ENCODE data around the gene CARD6. TPM values are rescaled to one million over a fixed set of nuclear protein-coding genes. Genes with fewer than 3 reads are reported as not detected.

Gene CARD6
- total RNA-seq, 1 donor from 2014 or later, result 1.0 TPM

- H3K4me2 ChIP-seq (ENCODE audit: low read length), result no peak overlapping the region
- Mint-ChIP-seq H3K9me3 (ENCODE audit: unreplicated experiment) (no peaks in the 10 kb centered on the region), H3K4me1 (ENCODE audit: low read depth, unreplicated experiment) (peaks cover 11% of the 10 kb centered on the region), H3K4me3 (ENCODE audit: unreplicated experiment) (no peak overlapping the region), H3K27me3 (ENCODE audit: low read depth, unreplicated experiment) (no peaks in the 10 kb centered on the region), H3K27ac (ENCODE audit: unreplicated experiment) (no peak overlapping the region), H3K36me3 (ENCODE audit: low read depth, unreplicated experiment) (no peaks in the 10 kb centered on the region)
- DNase-seq (ENCODE audit: low read depth) (peak; percentile 27), FAIRE-seq (no peak)
- TF ChIP-seq, protein P1, sequence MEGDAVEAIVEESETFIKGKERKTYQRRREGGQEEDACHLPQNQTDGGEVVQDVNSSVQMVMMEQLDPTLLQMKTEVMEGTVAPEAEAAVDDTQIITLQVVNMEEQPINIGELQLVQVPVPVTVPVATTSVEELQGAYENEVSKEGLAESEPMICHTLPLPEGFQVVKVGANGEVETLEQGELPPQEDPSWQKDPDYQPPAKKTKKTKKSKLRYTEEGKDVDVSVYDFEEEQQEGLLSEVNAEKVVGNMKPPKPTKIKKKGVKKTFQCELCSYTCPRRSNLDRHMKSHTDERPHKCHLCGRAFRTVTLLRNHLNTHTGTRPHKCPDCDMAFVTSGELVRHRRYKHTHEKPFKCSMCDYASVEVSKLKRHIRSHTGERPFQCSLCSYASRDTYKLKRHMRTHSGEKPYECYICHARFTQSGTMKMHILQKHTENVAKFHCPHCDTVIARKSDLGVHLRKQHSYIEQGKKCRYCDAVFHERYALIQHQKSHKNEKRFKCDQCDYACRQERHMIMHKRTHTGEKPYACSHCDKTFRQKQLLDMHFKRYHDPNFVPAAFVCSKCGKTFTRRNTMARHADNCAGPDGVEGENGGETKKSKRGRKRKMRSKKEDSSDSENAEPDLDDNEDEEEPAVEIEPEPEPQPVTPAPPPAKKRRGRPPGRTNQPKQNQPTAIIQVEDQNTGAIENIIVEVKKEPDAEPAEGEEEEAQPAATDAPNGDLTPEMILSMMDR (IDR thresholded peaks at IDR 0.05; ENCODE audit: insufficient read depth, low read depth, low read length), result no peak
- TF ChIP-seq EZH2 (IDR thresholded peaks at IDR 0.05; ENCODE audit: insufficient read depth, low read length), result no peak
- H3K36me3 ChIP-seq (ENCODE audit: insufficient read depth, low read length), result no peaks in the 10 kb centered on the region
- H3K27ac ChIP-seq (ENCODE audit: low read depth, low read length), result no peak overlapping the region
- H4K20me1 ChIP-seq (ENCODE audit: insufficient read depth, low read length), result no peaks in the 10 kb centered on the region
- no peak overlapping the region for H2AFZ ChIP-seq (ENCODE audit: low read depth, low read length)
- no peak overlapping the region for H3K4me3 ChIP-seq (ENCODE audit: insufficient read depth, low read depth, low read length)
- no peaks in the 10 kb centered on the region for H3K9me3 ChIP-seq (ENCODE audit: insufficient read depth, low read depth, low read length)
- H3K27me3 ChIP-seq (ENCODE audit: insufficient read depth, low read length), result no peaks in the 10 kb centered on the region
- H3K9ac ChIP-seq (ENCODE audit: low read length), result no peak overlapping the region
- H3K79me2 ChIP-seq (ENCODE audit: insufficient read depth, low read length), result no peaks in the 10 kb centered on the region
- H3K4me1 ChIP-seq (ENCODE audit: insufficient read depth, low read length), result no peaks in the 10 kb centered on the region
Measured at GRCh38 chr5:40906351-40906751, 65.2 kb downstream of the CARD6 start.

- no peak for DNase-seq (ENCODE audit: low read depth)
- no peak within 1 kb of the TSS for H3K4me3 Mint-ChIP-seq (ENCODE audit: unreplicated experiment)
- no peak within 1 kb of the TSS for H3K27ac Mint-ChIP-seq (ENCODE audit: unreplicated experiment)
Measured at GRCh38 chr5:40909264-40909663, 68.1 kb downstream of the CARD6 start, which contains the start of gene C7. C7 (plus strand) TSS chr5:40909497; CDS start chr5:40909611, 114 bp downstream.

DNA sequence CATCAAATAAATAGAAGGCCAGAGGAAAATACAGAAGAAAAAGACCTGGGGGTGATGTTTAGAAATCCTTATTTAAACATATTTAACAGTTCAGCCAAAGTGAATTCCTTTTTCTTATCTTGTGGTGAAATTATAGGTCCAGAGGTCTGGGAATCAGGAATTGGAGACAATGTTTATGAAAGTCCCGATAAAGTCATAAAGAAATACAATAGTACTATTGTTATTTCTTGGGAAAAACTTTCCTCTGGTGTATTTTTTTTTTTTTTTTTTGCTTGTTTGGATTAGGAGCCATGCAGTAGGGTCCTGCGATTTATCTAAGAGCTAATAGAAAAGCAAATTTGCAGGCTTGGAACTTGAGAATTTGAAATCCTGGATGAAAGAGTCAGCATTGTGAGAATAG, 68.6 kb downstream of the CARD6 start:
- Mint-ChIP-seq H3K4me1 (ENCODE audit: low read depth, unreplicated experiment) (peaks cover 11% of the 10 kb centered on the region), H3K9me3 (ENCODE audit: unreplicated experiment) (no peaks in the 10 kb centered on the region), H3K36me3 (ENCODE audit: low read depth, unreplicated experiment) (no peaks in the 10 kb centered on the region), H3K4me3 (ENCODE audit: unreplicated experiment) (no peak overlapping the region), H3K27me3 (ENCODE audit: low read depth, unreplicated experiment) (no peaks in the 10 kb centered on the region), H3K27ac (ENCODE audit: unreplicated experiment) (no peak overlapping the region)
- Histone ChIP-seq H3K27me3 (ENCODE audit: insufficient read depth, low read length) (no peaks in the 10 kb centered on the region), H3K4me1 (ENCODE audit: insufficient read depth, low read length) (no peaks in the 10 kb centered on the region), H3K79me2 (ENCODE audit: insufficient read depth, low read length) (no peaks in the 10 kb centered on the region), H3K4me2 (ENCODE audit: low read length) (no peak overlapping the region), H2AFZ (ENCODE audit: low read depth, low read length) (no peak overlapping the region), H3K4me3 (ENCODE audit: insufficient read depth, low read depth, low read length) (no peak overlapping the region), H3K36me3 (ENCODE audit: insufficient read depth, low read length) (no peaks in the 10 kb centered on the region), H4K20me1 (ENCODE audit: insufficient read depth, low read length) (no peaks in the 10 kb centered on the region), H3K27ac (ENCODE audit: low read depth, low read length) (no peak overlapping the region), H3K9ac (ENCODE audit: low read length) (no peak overlapping the region), H3K9me3 (ENCODE audit: insufficient read depth, low read depth, low read length) (no peaks in the 10 kb centered on the region)
- TF ChIP-seq, protein P1 (IDR thresholded peaks at IDR 0.05; ENCODE audit: insufficient read depth, low read depth, low read length), result no peak
- TF ChIP-seq EZH2 (IDR thresholded peaks at IDR 0.05; ENCODE audit: insufficient read depth, low read length), result no peak
- FAIRE-seq (no peak), DNase-seq (ENCODE audit: low read depth) (no peak)

More at GRCh38 chr5:40909264-40909663, 68.1 kb downstream of the CARD6 start, which contains the start of gene C7:
- no peaks in the 10 kb centered on the region for H3K36me3 ChIP-seq (ENCODE audit: insufficient read depth, low read length)
- FAIRE-seq, result no peak
- no peaks in the 10 kb centered on the region for H3K4me1 ChIP-seq (ENCODE audit: insufficient read depth, low read length)
- Mint-ChIP-seq H3K36me3 (ENCODE audit: low read depth, unreplicated experiment) (no peaks in the 10 kb centered on the region), H3K27me3 (ENCODE audit: low read depth, unreplicated experiment) (no peaks in the 10 kb centered on the region), H3K4me1 (ENCODE audit: low read depth, unreplicated experiment) (peaks cover 11% of the 10 kb centered on the region), H3K9me3 (ENCODE audit: unreplicated experiment) (no peaks in the 10 kb centered on the region)
- H3K9me3 ChIP-seq (ENCODE audit: insufficient read depth, low read depth, low read length), result no peaks in the 10 kb centered on the region
- H3K27me3 ChIP-seq (ENCODE audit: insufficient read depth, low read length), result no peaks in the 10 kb centered on the region
- H3K79me2 ChIP-seq (ENCODE audit: insufficient read depth, low read length), result no peaks in the 10 kb centered on the region
- H3K9ac ChIP-seq (ENCODE audit: low read length), result no peak within 1 kb of the TSS
- TF ChIP-seq, protein P1 (IDR thresholded peaks at IDR 0.05; ENCODE audit: insufficient read depth, low read depth, low read length), result no peak
- TF ChIP-seq EZH2 (IDR thresholded peaks at IDR 0.05; ENCODE audit: insufficient read depth, low read length), result no peak
- H3K4me2 ChIP-seq (ENCODE audit: low read length), result no peak within 1 kb of the TSS
- no peak within 1 kb of the TSS for H3K4me3 ChIP-seq (ENCODE audit: insufficient read depth, low read depth, low read length)
- H4K20me1 ChIP-seq (ENCODE audit: insufficient read depth, low read length), result no peaks in the 10 kb centered on the region
- H3K27ac ChIP-seq (ENCODE audit: low read depth, low read length), result no peak within 1 kb of the TSS
- H2AFZ ChIP-seq (ENCODE audit: low read depth, low read length), result no peak within 1 kb of the TSS
